Body of pancreas (tissue), 4 donors: Measurements from ENCODE around the gene AGBL5. TPM values are rescaled to one million over a fixed set of nuclear protein-coding genes. Genes with fewer than 3 reads are reported as not detected.

Experiments
- ATAC-seq: fragments of 150-250 bp; one replicate; pipeline ENCODE4 v1.9.1; 2016
- DNase-seq, 4 donors: peaks; one replicate each; pipeline ENCODE4 v3.0.0-alpha.2; 2019
- H3K27ac ChIP-seq, 4 donors: fragments of 200-600 bp; sonication (generic); 1 replicate in 3 of 4; 2 replicates in 1 of 4; pipeline versions ENCODE4 v1.5.1 to v1.6.1; 2016 to 2019; ENCODE audit warnings: mild to moderate bottlenecking in 1 of 4, mixed read lengths in 1 of 4, moderate library complexity in 1 of 4
- H3K27me3 ChIP-seq, 2 donors: fragments of 200-600 bp; sonication (generic); one replicate each; pipeline ENCODE4 v1.6.0; 2016; ENCODE audit warnings: mild to moderate bottlenecking in 1 of 2
- H3K36me3 ChIP-seq, 2 donors: fragments of 200-600 bp; sonication (generic); replicated peaks in 1 of 2; 2 replicates each; pipeline ENCODE4 v1.5.1; 2016; ENCODE audit warnings: low read depth in 2 of 2; ENCODE audit not compliant: insufficient read depth in 1 of 2
- H3K4me1 ChIP-seq: fragments of 200-600 bp; sonication (generic); one replicate; pipeline ENCODE4 v1.6.0; 2016
- H3K4me3 ChIP-seq, 2 donors: fragments of 200-600 bp; sonication (generic); 1 replicate in 1 of 2; 2 replicates in 1 of 2; pipeline ENCODE4 v1.5.1; 2016 to 2019
- H3K9me3 ChIP-seq, 3 donors: fragments of 200-600 bp; sonication (generic); 1 replicate in 2 of 3; 2 replicates in 1 of 3; pipeline ENCODE4 v1.5.1; 2016
- POLR2A ChIP-seq, 3 donors: fragments of 450-650 bp; IDR thresholded peaks; one replicate each; pipeline ENCODE4 v1.6.1; 2016; ENCODE audit warnings: antibody characterized with exemption in 3 of 3, mild to moderate bottlenecking in 2 of 3
- WGBS, 2 donors: methylation state at CpG; one replicate each; pipeline ENCODE4 v1.1.5; 2017; 5-methylcytosine and 5-hydroxymethylcytosine counted together
- intact Hi-C: fragments of 100-400 bp; cut with DNase I; formaldehyde crosslinking; loops from one replicate; pipeline ENCODE4 v1.15.1; 2023
- total RNA-seq, 2 donors: library from RNA; depleted of rRNA; stranded (reverse); fragments of >200 nt; gene quantifications; one replicate each; pipeline ENCODE4 v1.1.0, GENCODE V29; 2016
- TF ChIP-seq, protein P1 (sequence below), 7 experiments: fragments of 450-650 bp in 4 of 7; fragments of 200-600 bp in 3 of 7; sonication (generic) in 3 of 7; IDR thresholded peaks; one replicate each; pipeline ENCODE4 v1.5.1; 2016 to 2019; ENCODE audit warnings: antibody characterized with exemption in 7 of 7

Gene AGBL5
- total RNA-seq, 2 donors from 2014 or later, result 5.6 to 12.2 TPM

DNA sequence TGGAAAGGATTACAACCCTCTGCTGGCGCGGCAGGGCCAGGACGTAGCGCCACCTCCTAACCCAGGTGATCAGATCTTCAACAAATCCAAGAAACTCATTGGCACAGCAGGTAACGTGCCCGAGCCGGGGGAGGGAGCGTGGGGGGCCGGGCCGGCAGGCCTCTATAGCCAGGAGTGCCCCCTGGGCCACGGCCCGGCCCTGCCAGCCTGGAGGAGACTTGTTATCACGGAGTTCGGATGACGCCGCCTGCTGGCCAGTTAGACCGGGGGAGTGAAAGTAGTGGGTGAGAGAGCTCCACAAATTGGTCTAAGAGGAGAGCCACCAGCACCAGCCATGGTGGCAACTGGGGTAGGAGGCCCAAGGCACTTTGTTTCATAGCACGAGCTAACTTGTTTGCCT is 27.3 kb upstream of the AGBL5 start:
- Histone ChIP-seq H3K4me3 (no peak overlapping the region), H3K36me3 (no peaks in the 10 kb centered on the region), H3K9me3 (no peaks in the 10 kb centered on the region), H3K4me1 (no peaks in the 10 kb centered on the region), H3K27me3 (no peaks in the 10 kb centered on the region), H3K27ac (no peak overlapping the region)
- ATAC-seq (no peak), DNase-seq (no peak)
- intact Hi-C loops, result no loop called here
- TF ChIP-seq, protein P1, sequence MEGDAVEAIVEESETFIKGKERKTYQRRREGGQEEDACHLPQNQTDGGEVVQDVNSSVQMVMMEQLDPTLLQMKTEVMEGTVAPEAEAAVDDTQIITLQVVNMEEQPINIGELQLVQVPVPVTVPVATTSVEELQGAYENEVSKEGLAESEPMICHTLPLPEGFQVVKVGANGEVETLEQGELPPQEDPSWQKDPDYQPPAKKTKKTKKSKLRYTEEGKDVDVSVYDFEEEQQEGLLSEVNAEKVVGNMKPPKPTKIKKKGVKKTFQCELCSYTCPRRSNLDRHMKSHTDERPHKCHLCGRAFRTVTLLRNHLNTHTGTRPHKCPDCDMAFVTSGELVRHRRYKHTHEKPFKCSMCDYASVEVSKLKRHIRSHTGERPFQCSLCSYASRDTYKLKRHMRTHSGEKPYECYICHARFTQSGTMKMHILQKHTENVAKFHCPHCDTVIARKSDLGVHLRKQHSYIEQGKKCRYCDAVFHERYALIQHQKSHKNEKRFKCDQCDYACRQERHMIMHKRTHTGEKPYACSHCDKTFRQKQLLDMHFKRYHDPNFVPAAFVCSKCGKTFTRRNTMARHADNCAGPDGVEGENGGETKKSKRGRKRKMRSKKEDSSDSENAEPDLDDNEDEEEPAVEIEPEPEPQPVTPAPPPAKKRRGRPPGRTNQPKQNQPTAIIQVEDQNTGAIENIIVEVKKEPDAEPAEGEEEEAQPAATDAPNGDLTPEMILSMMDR (IDR thresholded peaks at IDR 0.05), result no peak
- no peak for TF ChIP-seq POLR2A (IDR thresholded peaks at IDR 0.05)
- WGBS, 2 donors, result 81 to 87% methylated on average over 15 to 18 of the region's 18 CpGs

DNA sequence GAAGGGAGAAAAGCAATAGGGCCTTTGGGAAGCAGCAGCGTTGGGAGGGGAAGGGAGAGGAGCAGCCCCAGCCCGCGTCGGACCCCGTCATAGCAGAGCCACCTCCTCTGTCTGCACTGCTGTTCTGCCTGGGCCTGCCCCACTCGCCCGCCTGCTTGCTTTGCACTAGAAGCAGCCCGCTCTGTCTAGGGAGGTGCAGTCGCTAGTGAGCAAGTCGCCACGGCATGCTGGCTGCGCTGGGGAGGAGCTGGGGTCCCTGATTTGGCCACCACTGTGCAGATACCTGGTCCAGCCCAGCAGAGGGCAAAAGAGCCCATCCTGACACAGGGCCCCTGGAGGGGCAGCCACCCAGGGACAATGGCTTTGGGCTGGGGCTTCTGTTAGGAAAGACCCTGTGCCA is 26.7 kb upstream of the AGBL5 start:
- ATAC-seq (no peak), DNase-seq (no peak)
- no peaks in the 10 kb centered on the region for H3K4me1 ChIP-seq
- intact Hi-C loops, result no loop called here
- TF ChIP-seq POLR2A (IDR thresholded peaks at IDR 0.05), result no peak
- TF ChIP-seq, protein P1 (IDR thresholded peaks at IDR 0.05), result no peak
- no peaks in the 10 kb centered on the region for H3K36me3 ChIP-seq
- H3K27ac ChIP-seq, result no peak overlapping the region
- H3K27me3 ChIP-seq, result no peaks in the 10 kb centered on the region
- H3K9me3 ChIP-seq, result no peaks in the 10 kb centered on the region
- WGBS, 2 donors, result 85 to 92% methylated on average over 12 of the region's 12 CpGs
- no peak overlapping the region for H3K4me3 ChIP-seq

DNA sequence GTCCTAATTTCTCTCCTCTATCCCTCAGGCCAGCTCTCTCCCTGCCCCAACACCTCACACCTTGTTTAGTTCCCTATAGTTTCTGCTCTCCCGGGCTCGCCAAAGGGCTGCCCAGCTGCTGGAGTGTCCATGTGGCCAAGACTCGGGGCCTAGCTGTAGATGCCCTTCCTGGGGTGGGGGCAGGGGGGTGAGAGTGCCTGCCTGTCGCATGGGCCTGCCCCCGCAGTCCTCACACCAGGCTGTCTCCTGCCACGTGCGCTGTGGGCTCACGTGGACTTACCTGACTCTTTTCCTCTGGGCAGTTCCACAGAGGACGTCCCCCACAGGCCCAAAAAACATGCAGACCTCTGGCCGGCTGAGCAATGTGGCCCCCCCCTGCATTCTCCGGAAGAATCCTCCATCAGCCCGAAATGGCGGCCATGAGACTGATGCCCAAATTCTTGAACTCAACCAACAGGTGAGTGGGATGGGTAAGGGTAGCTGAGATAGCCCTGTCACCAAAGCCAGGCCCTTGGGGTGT is 26.1 kb upstream of the AGBL5 start:
- Histone ChIP-seq H3K9me3 (no peaks in the 10 kb centered on the region), H3K4me3 (no peak overlapping the region), H3K27me3 (no peaks in the 10 kb centered on the region), H3K36me3 (no peaks in the 10 kb centered on the region), H3K4me1 (no peaks in the 10 kb centered on the region), H3K27ac (no peak overlapping the region)
- 86 to 90% methylated on average over 13 of the region's 13 CpGs for WGBS, 2 donors
- TF ChIP-seq POLR2A (IDR thresholded peaks at IDR 0.05), result no peak
- TF ChIP-seq, protein P1 (IDR thresholded peaks at IDR 0.05), result no peak
- no peak for DNase-seq
- ATAC-seq, result no peak
- intact Hi-C loops, result no loop called here

DNA sequence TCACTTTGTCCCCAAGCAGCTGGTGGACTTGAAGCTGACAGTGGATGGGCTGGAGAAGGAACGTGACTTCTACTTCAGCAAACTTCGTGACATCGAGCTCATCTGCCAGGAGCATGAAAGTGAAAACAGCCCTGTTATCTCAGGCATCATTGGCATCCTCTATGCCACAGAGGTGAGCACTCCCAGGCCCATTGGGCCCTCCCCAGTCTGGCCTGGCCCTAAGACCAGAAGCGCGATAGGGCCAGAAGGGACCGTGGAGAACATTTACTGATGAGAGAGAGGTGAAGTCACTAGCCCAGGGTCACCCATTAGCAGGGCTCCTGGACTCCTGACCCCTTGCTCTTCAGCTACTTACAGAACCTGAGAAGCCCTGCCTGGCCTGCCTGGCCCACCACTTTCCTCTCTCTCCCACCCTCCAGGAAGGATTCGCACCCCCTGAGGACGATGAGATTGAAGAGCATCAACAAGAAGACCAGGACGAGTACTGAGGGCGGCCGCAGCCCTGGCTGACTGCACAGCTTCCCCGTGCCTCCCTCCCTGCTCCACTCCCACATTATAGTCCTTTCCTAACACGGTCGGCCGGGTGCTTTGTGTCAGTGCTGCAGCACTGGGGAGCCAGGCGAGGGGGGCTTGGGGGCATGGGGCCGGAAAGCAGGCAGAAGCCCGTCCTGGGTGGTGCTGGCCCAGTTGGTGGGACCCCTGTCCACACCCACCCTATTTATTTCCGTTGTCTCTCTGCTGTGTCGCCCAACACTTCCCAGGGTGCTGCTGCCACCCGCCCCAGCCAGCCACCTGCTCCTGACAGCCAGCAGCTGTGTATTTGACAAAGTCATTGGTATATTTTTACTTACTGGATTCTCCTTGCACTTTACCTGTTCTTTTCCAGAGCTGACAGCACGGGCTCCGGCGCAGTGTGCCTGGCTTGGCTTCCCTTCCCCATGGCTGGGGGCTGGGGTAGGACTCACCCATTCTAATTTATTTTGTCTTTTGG is 25.3 kb upstream of the AGBL5 start:
- WGBS, 2 donors, result 90 to 95% methylated on average over 17 to 23 of the region's 24 CpGs
- no peak for DNase-seq
- Histone ChIP-seq H3K36me3 (no peaks in the 10 kb centered on the region), H3K27me3 (no peaks in the 10 kb centered on the region), H3K4me3 (no peak overlapping the region), H3K9me3 (no peaks in the 10 kb centered on the region), H3K27ac (no peak overlapping the region), H3K4me1 (no peaks in the 10 kb centered on the region)
- intact Hi-C loops, result no loop called here
- TF ChIP-seq POLR2A (IDR thresholded peaks at IDR 0.05), result no peak
- TF ChIP-seq, protein P1 (IDR thresholded peaks at IDR 0.05), result no peak
- no peak for ATAC-seq
